KMS-11 (cell line): ENCODE measurements around the gene CHERP.
A peak's percentile ranks its signal among the peaks of the same experiment; 100 is the strongest.

Source experiments
- H2AFZ ChIP-seq: fragments of 200-600 bp; sonication (generic); 2 replicates; pipeline ENCODE4 v1.6.1; 2016; ENCODE audit warnings: antibody characterized with exemption, mixed run types, low read depth
- H3K27ac ChIP-seq: fragments of 200-600 bp; sonication (generic); 2 replicates; pipeline ENCODE4 v1.6.1; 2016; ENCODE audit warnings: mild to moderate bottlenecking, mixed run types
- H3K27me3 ChIP-seq: fragments of 200-600 bp; sonication (generic); 2 replicates; pipeline ENCODE4 v1.6.1; 2017; ENCODE audit warnings: mild to moderate bottlenecking, low read depth, mixed run types, moderate library complexity; ENCODE audit not compliant: insufficient read depth
- H3K36me3 ChIP-seq: fragments of 200-600 bp; sonication (generic); 2 replicates; pipeline ENCODE4 v1.6.1; 2017; ENCODE audit warnings: mild to moderate bottlenecking, mixed run types; ENCODE audit not compliant: insufficient read depth
- H3K4me1 ChIP-seq: fragments of 200-600 bp; sonication (generic); 2 replicates; pipeline ENCODE4 v1.6.1; 2016; ENCODE audit warnings: mild to moderate bottlenecking, low read depth, mixed run types; ENCODE audit not compliant: poor library complexity, severe bottlenecking
- H3K4me2 ChIP-seq: fragments of 200-600 bp; sonication (generic); 2 replicates; pipeline ENCODE4 v1.7.0; 2016; ENCODE audit warnings: mild to moderate bottlenecking, mixed run types
- H3K4me3 ChIP-seq: fragments of 200-600 bp; sonication (generic); IDR thresholded peaks from 2 replicates; pipeline ENCODE4 v1.6.1; 2017; ENCODE audit warnings: low read depth, low read length, mixed read lengths; ENCODE audit not compliant: insufficient read depth
- H3K79me2 ChIP-seq: fragments of 200-600 bp; sonication (generic); 2 replicates; pipeline ENCODE4 v1.6.1; 2016; ENCODE audit warnings: low read depth, mixed run types; ENCODE audit not compliant: insufficient read depth
- H3K9ac ChIP-seq: fragments of 200-600 bp; sonication (generic); 2 replicates; pipeline ENCODE4 v1.6.1; 2016; ENCODE audit warnings: mild to moderate bottlenecking, mixed run types
- H4K20me1 ChIP-seq: fragments of 200-600 bp; sonication (generic); 2 replicates; pipeline ENCODE4 v1.6.1; 2016; ENCODE audit warnings: mild to moderate bottlenecking, mixed run types; ENCODE audit not compliant: insufficient read depth
- CTCF ChIP-seq: fragments of 200-600 bp; sonication (generic); conservative IDR thresholded peaks from 2 replicates; pipeline ENCODE4 v1.6.1; 2017; ENCODE audit warnings: low read depth, mild to moderate bottlenecking, antibody characterized with exemption, low read length, moderate library complexity, mixed read lengths

CHERP gene

GRCh38 chr19:16573296-16573695 is 31.1 kb upstream of the CHERP start:
- TF ChIP-seq CTCF, result no peak
- Histone ChIP-seq H3K79me2 (peaks cover 70% of the 10 kb centered on the region), H3K4me3 (no peak overlapping the region), H4K20me1 (no peaks in the 10 kb centered on the region), H2AFZ (no peak overlapping the region), H3K4me2 (peak overlapping the region; percentile 96), H3K27me3 (no peaks in the 10 kb centered on the region), H3K36me3 (no peaks in the 10 kb centered on the region; the same call in 1 of the 2 replicates), H3K9ac (no peak overlapping the region), H3K4me1 (peaks cover 22% of the 10 kb centered on the region), H3K27ac (peak overlapping the region; percentile 17; the same call in 1 of the 2 replicates)

DNA sequence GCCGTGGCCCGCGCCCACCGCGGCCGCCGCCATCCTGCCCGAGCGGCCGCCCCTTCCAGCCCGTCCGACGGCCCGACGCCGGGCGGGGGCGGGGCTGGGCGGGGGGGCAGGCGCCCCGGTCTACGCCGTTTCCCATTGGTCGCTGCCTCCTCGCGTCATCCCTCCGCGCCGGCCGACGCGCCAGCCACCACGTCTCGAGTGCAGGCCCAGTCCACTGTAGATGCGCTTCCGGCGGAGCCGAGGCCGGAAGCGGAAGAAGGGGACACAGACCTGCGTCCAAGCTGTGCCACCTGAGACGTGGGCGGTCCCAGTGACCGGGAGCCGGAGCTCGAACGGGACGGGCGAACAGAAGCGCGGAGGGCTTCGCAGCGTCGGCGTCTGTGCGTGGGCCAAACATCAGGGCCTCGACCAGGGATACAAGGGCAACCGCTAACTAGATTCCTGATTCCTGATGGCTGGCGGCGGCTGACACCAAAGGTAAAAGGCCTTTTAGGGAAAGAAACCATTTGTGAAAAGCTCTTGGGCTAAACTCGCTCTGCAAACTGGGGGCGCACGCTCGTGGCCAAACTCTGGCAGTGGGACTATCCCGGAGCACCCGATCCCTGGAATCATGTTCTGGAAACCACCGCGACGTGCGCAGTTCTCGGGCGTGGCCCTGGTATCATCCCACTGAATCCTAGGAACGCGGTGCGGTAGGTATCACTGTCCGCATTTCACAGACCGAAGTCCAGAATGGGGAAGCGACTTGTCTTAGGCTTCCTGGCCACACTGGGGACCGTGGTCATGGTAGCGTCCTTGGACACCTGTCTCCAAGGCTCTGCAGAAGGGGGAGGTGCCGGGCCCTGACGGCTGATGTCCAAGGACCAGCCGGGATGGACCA is 30.3 kb upstream of the CHERP start, which contains the start of gene SLC35E1:
Gene SLC35E1 (minus strand): TSS at position 84 of the 880 bp plus-strand sequence. CDS start 51 bp downstream, at position 33.
- H2AFZ ChIP-seq, result peak within 1 kb of the TSS; percentile 47
- peak within 1 kb of the TSS; percentile 30; the same call in 1 of the 2 replicates for H3K27ac ChIP-seq
- H3K36me3 ChIP-seq, result no peaks in the 10 kb centered on the region
- no peak for TF ChIP-seq CTCF
- H3K4me1 ChIP-seq, result peaks cover 22% of the 10 kb centered on the region
- H3K9ac ChIP-seq, result peak within 1 kb of the TSS; percentile 63; the same call in 1 of the 2 replicates
- H3K4me3 ChIP-seq, result no peak within 1 kb of the TSS
- peak within 1 kb of the TSS; percentile 96 for H3K4me2 ChIP-seq
- no peaks in the 10 kb centered on the region for H4K20me1 ChIP-seq
- no peaks in the 10 kb centered on the region for H3K27me3 ChIP-seq
- peaks cover 62% of the 10 kb centered on the region; the same call in 1 of the 2 replicates for H3K79me2 ChIP-seq

DNA sequence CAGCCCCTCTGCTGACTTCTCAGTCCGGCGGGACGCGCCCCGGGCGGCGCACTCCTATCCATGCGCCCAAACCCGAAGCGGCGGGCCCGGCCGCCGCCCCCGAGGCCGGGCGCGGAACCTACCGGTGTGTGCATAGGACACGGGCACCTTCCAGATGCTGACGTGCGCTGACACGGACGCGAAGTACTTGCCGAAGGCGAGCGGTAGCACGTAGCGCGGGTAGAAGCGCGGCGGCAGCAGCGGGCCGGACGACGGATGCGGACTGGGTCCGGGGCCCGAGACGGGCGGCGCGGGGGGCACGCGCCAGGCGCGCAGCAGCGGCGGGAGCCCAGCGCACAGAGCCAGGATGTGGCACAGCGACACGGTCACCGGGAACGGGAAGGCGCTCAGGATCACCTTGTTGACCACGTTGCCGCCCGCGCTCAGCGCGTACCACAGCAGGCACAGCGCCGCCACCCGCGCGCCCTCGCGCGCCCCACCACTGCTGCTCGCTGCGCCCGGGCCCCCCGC is 29.6 kb upstream of the CHERP start:
- TF ChIP-seq CTCF, result no peak
- H4K20me1 ChIP-seq, result no peaks in the 10 kb centered on the region
- H3K4me3 ChIP-seq, result no peak overlapping the region
- H3K9ac ChIP-seq, result peak overlapping the region; percentile 63; the same call in 1 of the 2 replicates
- peaks cover 56% of the 10 kb centered on the region; the same call in 1 of the 2 replicates for H3K79me2 ChIP-seq
- H3K36me3 ChIP-seq, result no peaks in the 10 kb centered on the region; the same call in 1 of the 2 replicates
- H3K4me1 ChIP-seq, result peaks cover 22% of the 10 kb centered on the region
- peak overlapping the region; percentile 47 for H2AFZ ChIP-seq
- no peaks in the 10 kb centered on the region for H3K27me3 ChIP-seq
- peak overlapping the region; percentile 96 for H3K4me2 ChIP-seq
- H3K27ac ChIP-seq, result peak overlapping the region; percentile 30; the same call in 1 of the 2 replicates

- Histone ChIP-seq H3K27me3 (no peaks in the 10 kb centered on the region), H3K4me3 (no peak overlapping the region), H3K27ac (no peak overlapping the region), H3K4me1 (peaks cover 22% of the 10 kb centered on the region), H3K9ac (peak overlapping the region; percentile 63; the same call in 1 of the 2 replicates), H4K20me1 (no peaks in the 10 kb centered on the region), H3K36me3 (no peaks in the 10 kb centered on the region; the same call in 1 of the 2 replicates), H3K79me2 (peaks cover 56% of the 10 kb centered on the region; the same call in 1 of the 2 replicates), H3K4me2 (peak overlapping the region; percentile 96), H2AFZ (peak overlapping the region; percentile 47; the same call in 1 of the 2 replicates)
- TF ChIP-seq CTCF, result no peak
Measured at GRCh38 chr19:16571283-16571682, 29.0 kb upstream of the CHERP start.
